ENCODE data around the gene PTPRE.

PTPRE gene

DNA sequence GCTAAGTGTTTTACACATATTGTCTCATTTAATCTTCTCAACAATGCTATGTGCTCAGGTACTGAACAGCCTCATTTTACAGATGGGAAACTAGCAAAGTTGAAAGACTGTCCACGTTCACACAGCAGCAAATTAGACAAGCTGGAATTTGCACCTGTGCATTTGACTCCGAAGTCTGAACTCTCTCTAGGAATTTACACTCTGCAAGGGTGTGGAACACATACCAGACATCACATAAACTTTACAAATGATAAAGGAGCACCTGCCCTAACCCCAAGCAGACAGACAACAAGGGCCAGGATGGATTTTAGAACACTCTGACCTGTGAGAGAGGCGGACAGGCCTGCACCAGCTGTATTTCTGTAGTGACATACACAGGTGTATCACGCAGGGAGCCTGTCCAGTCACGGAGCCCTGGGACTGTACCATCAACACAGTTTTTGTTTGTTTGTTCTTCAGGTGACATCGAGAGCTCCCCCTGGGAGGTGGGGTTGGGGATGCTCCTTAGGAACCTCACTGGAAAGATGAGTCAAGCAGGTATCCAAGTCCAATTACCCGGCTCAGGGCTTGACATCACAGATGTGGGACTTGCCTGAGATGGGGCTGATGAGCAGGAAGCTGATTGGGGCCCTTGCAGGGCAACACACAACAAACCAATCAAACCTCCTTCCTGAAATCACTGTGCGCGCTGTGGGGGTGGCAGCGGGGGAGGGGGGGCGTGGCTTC, 188.3 kb downstream of the PTPRE start:
- Mint-ChIP-seq H3K9me3 (no peaks in the 10 kb centered on the region), H3K4me1 (ENCODE audit: low read depth) (peaks cover 21% of the 10 kb centered on the region), H3K36me3 (ENCODE audit: low read depth) (peaks cover 44% of the 10 kb centered on the region), H3K4me3 (no peak overlapping the region), H3K27me3 (no peaks in the 10 kb centered on the region), H3K27ac (peak overlapping the region; percentile 20)
- no peak for DNase-seq

- Mint-ChIP-seq H3K27ac (peak overlapping the region; percentile 24), H3K27me3 (no peaks in the 10 kb centered on the region), H3K4me3 (peak overlapping the region; percentile 26), H3K36me3 (ENCODE audit: low read depth) (peaks cover 52% of the 10 kb centered on the region), H3K4me1 (ENCODE audit: low read depth) (peaks cover 21% of the 10 kb centered on the region), H3K9me3 (no peaks in the 10 kb centered on the region)
- DNase-seq: no peak
These were observed 189.0 kb downstream of the PTPRE start for GRCh38 chr10:128095753-128096469.

GRCh38 chr10:128096486-128097199, 189.7 kb downstream of the PTPRE start:
- Mint-ChIP-seq H3K4me3 (no peak overlapping the region), H3K36me3 (ENCODE audit: low read depth) (peaks cover 59% of the 10 kb centered on the region), H3K9me3 (no peaks in the 10 kb centered on the region), H3K27me3 (no peaks in the 10 kb centered on the region), H3K27ac (peak overlapping the region; percentile 18), H3K4me1 (ENCODE audit: low read depth) (peaks cover 21% of the 10 kb centered on the region)
- DNase-seq: no peak

DNA sequence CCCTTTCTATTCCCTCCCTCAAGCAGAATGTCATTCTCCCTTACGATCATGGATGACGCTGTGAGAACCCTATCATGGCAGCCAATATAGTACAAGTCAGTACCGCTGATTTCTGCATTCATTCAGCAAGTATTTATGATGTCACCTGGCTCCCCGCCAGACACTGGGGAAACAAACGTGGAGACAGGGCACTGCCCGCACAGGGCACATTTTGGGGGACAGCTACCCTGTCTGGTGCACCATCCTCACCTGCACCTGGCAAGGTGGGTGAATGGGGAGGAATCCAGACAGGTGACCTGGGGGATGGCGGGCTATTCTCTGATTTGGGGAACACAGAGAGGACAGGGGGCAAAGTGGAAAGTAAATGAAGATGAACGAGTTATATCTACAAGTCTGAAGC, 190.9 kb downstream of the PTPRE start:
- DNase-seq: no peak
- H3K4me3 Mint-ChIP-seq: no peak overlapping the region
- H3K27me3 Mint-ChIP-seq: no peaks in the 10 kb centered on the region
- H3K9me3 Mint-ChIP-seq: no peaks in the 10 kb centered on the region
- H3K36me3 Mint-ChIP-seq (ENCODE audit: low read depth): peaks cover 60% of the 10 kb centered on the region
- H3K4me1 Mint-ChIP-seq (ENCODE audit: low read depth): peaks cover 23% of the 10 kb centered on the region
- no peak overlapping the region for H3K27ac Mint-ChIP-seq

- DNase-seq: no peak
- Mint-ChIP-seq H3K27ac (no peak overlapping the region), H3K9me3 (no peaks in the 10 kb centered on the region), H3K4me1 (ENCODE audit: low read depth) (peaks cover 23% of the 10 kb centered on the region), H3K36me3 (ENCODE audit: low read depth) (peaks cover 60% of the 10 kb centered on the region), H3K4me3 (no peak overlapping the region), H3K27me3 (no peaks in the 10 kb centered on the region)
These were observed 191.7 kb downstream of the PTPRE start for GRCh38 chr10:128098631-128099030.

- Mint-ChIP-seq H3K4me1 (ENCODE audit: low read depth) (peaks cover 22% of the 10 kb centered on the region), H3K9me3 (no peaks in the 10 kb centered on the region), H3K36me3 (ENCODE audit: low read depth) (peaks cover 60% of the 10 kb centered on the region), H3K4me3 (no peak overlapping the region), H3K27ac (no peak overlapping the region), H3K27me3 (no peaks in the 10 kb centered on the region)
- DNase-seq: no peak
These were observed 193.0 kb downstream of the PTPRE start for GRCh38 chr10:128099901-128100300.

DNA sequence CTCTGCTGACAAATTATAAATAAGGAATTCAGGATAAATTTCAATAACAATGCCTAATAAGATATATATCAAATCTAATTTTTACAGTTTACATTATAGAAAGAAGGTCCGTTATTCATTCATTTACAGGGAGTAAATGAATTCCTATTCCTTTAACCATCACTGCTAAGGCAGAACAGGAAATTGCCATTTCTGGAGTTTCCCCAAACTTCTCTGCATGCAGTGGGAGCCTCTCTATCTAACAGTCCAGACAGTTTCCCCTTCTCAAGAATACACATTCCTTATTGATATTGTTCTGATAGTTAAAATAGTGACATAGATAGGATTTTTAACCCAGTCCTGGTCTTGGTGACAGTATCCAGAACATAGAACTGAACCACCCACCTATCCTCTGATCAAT, 195.0 kb downstream of the PTPRE start:
- H3K27ac Mint-ChIP-seq: no peak overlapping the region
- no peaks in the 10 kb centered on the region for H3K9me3 Mint-ChIP-seq
- DNase-seq: no peak
- H3K36me3 Mint-ChIP-seq (ENCODE audit: low read depth): peaks cover 48% of the 10 kb centered on the region
- no peak overlapping the region for H3K4me3 Mint-ChIP-seq
- peaks cover 2% of the 10 kb centered on the region for H3K4me1 Mint-ChIP-seq (ENCODE audit: low read depth)
- H3K27me3 Mint-ChIP-seq: no peaks in the 10 kb centered on the region

DNA sequence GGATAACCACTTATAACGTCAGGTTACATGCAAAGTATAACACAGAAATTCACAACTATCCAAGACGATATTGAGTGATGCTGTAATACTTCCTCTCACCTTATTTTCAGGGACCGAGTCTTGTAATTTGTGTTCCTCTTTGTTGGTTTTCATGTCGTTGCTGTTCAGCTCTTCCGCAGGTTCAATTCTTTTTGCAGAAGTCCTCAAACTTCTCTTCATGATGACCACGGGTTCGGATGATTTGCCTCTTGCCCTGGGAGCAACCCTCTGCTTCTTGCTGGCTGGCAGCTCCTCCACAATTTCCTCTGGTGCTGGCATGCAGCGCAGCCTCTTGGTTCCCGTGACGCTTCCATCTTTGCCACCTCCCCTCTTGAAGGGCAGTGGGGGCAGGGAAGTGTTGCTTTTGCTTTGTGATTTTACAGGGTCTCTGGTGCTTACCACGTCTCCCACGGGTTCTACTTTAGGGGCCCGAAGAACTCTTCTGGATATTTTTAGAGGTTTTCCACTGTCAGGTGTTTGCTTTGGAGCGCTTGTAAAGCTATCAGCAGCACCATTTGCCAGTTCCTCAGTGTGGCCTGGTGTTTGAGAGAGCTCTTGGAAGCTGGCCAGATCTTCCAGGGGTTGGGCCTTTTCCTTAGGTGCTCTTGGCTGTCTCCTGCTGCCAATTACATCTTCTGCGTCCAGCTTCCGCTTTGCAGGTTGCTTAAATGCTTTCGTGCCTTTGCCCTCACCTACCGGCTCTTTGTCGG, 195.8 kb downstream of the PTPRE start:
- no peaks in the 10 kb centered on the region for H3K9me3 Mint-ChIP-seq
- no peak overlapping the region for H3K27ac Mint-ChIP-seq
- peaks cover 41% of the 10 kb centered on the region for H3K36me3 Mint-ChIP-seq (ENCODE audit: low read depth)
- no peak overlapping the region for H3K4me3 Mint-ChIP-seq
- DNase-seq: no peak
- H3K4me1 Mint-ChIP-seq (ENCODE audit: low read depth): peaks cover 2% of the 10 kb centered on the region
- H3K27me3 Mint-ChIP-seq: no peaks in the 10 kb centered on the region

- peak; percentile 50 for DNase-seq
- H3K27me3 Mint-ChIP-seq: no peaks in the 10 kb centered on the region
- H3K4me3 Mint-ChIP-seq: no peak overlapping the region
- H3K27ac Mint-ChIP-seq: no peak overlapping the region
- H3K36me3 Mint-ChIP-seq (ENCODE audit: low read depth): peaks cover 35% of the 10 kb centered on the region
- H3K9me3 Mint-ChIP-seq: no peaks in the 10 kb centered on the region
- H3K4me1 Mint-ChIP-seq (ENCODE audit: low read depth): peaks cover 2% of the 10 kb centered on the region
These were observed 196.4 kb downstream of the PTPRE start for GRCh38 chr10:128103229-128103714.

- Mint-ChIP-seq H3K27ac (no peak overlapping the region), H3K4me3 (no peak overlapping the region), H3K4me1 (ENCODE audit: low read depth) (peaks cover 2% of the 10 kb centered on the region), H3K9me3 (no peaks in the 10 kb centered on the region), H3K27me3 (no peaks in the 10 kb centered on the region), H3K36me3 (ENCODE audit: low read depth) (peaks cover 14% of the 10 kb centered on the region)
- no peak for DNase-seq
These were observed 198.5 kb downstream of the PTPRE start for GRCh38 chr10:128105383-128105782.

DNA sequence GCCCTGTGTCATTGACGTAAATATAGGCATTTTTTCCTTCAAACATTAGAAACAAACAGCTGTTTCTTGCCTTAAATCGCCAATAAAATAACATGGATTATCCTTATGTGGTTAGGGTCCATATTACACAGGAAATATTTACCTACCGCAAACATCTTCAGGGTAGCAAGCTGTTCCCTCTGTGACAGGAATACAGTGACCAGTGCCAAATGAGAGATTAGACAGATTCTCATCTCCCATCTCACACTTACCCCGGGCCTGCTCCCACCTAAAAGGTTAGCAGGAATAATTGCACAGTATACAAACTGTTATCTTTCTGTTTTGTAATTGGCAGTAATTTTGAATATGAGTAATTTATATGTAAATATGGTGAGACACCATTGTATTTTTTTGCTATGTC, 202.8 kb downstream of the PTPRE start:
- Mint-ChIP-seq H3K4me1 (ENCODE audit: low read depth) (no peaks in the 10 kb centered on the region), H3K9me3 (no peaks in the 10 kb centered on the region), H3K36me3 (ENCODE audit: low read depth) (no peaks in the 10 kb centered on the region), H3K27ac (no peak overlapping the region), H3K4me3 (no peak overlapping the region), H3K27me3 (no peaks in the 10 kb centered on the region)
- no peak for DNase-seq

- Mint-ChIP-seq H3K4me1 (ENCODE audit: low read depth) (no peaks in the 10 kb centered on the region), H3K27ac (no peak overlapping the region), H3K36me3 (ENCODE audit: low read depth) (no peaks in the 10 kb centered on the region), H3K27me3 (no peaks in the 10 kb centered on the region), H3K9me3 (no peaks in the 10 kb centered on the region), H3K4me3 (no peak overlapping the region)
- DNase-seq: no peak
These were observed 203.4 kb downstream of the PTPRE start for GRCh38 chr10:128110339-128110738.

- no peaks in the 10 kb centered on the region for H3K27me3 Mint-ChIP-seq
- DNase-seq: no peak
- H3K4me3 Mint-ChIP-seq: no peak overlapping the region
- no peaks in the 10 kb centered on the region for H3K9me3 Mint-ChIP-seq
- no peaks in the 10 kb centered on the region for H3K4me1 Mint-ChIP-seq (ENCODE audit: low read depth)
- H3K27ac Mint-ChIP-seq: no peak overlapping the region
- H3K36me3 Mint-ChIP-seq (ENCODE audit: low read depth): no peaks in the 10 kb centered on the region
These were observed 204.8 kb downstream of the PTPRE start for GRCh38 chr10:128111696-128112095.

DNA sequence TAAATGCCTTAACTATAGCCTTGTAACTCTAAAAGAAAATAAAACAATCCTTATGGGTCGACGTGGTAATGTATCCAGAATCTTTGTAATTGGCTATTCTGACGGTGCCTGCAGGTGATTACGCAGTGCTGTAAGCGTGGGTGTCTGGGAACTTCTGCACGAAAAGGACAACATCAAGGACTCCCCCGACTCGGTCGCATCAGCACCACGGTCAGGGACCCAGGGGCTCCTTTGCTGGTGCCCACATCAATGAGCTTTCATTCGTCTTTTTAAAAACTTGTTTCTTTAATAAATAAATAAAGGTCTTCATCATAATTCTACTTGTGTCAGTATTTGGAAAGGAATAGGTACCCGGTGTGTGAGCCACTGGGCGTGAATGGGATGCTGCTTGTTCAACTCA, 206.1 kb downstream of the PTPRE start:
- H3K4me1 Mint-ChIP-seq (ENCODE audit: low read depth): no peaks in the 10 kb centered on the region
- H3K27ac Mint-ChIP-seq: no peak overlapping the region
- no peaks in the 10 kb centered on the region for H3K27me3 Mint-ChIP-seq
- H3K4me3 Mint-ChIP-seq: no peak overlapping the region
- DNase-seq: no peak
- peaks cover 6% of the 10 kb centered on the region for H3K36me3 Mint-ChIP-seq (ENCODE audit: low read depth)
- no peaks in the 10 kb centered on the region for H3K9me3 Mint-ChIP-seq
